Activated naive CD4-positive, alpha-beta T cell treated with anti-CD3 and anti-CD28 coated beads, Interleukin-2, amount 50 U/mL, for 24 hours (primary cell): ENCODE results near the gene KRTAP5-7.
"Not testable (repeated sequence)": the region's sequence is repeated elsewhere in the genome, so short reads cannot be mapped to it uniquely, and the experiment has no call there.

Experiments used
- H3K27ac Mint-ChIP-seq: one replicate; pipeline ENCODE4 v1.8.0; 2021; ENCODE audit warnings: mild to moderate bottlenecking, mixed read lengths
- H3K27me3 Mint-ChIP-seq: one replicate; pipeline ENCODE4 v1.8.0; 2021; ENCODE audit warnings: mixed read lengths
- H3K36me3 Mint-ChIP-seq: one replicate; pipeline ENCODE4 v1.8.0; 2021; ENCODE audit warnings: mixed read lengths
- H3K4me1 Mint-ChIP-seq: one replicate; pipeline ENCODE4 v1.8.0; 2021; ENCODE audit warnings: mixed read lengths
- H3K4me3 Mint-ChIP-seq: one replicate; pipeline ENCODE4 v1.8.0; 2021; ENCODE audit warnings: mild to moderate bottlenecking, mixed read lengths
- H3K9me3 Mint-ChIP-seq: one replicate; pipeline ENCODE4 v1.8.0; 2021; ENCODE audit warnings: mixed read lengths

Gene KRTAP5-7

DNA sequence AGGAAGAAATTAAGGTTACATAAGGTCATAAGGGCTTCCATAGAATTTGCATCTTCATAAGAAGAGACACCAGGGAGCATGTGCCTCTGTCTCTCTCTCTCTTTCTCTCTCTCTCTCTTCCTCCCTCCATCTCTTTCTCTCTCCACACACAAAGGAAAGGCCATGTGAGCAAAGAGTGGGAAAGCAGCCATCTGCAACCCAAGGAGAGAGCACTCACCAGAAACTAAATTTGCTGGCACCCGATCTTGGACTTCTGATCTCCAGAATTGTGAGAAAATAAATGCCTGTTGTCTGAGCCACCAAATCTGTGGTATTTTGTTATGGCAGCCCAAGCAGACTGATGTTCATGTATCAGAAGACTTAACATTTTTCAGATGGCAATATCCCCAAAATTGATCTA is 31.9 kb downstream of the KRTAP5-7 start:
- no peaks in the 10 kb centered on the region for H3K9me3 Mint-ChIP-seq
- H3K36me3 Mint-ChIP-seq, result no peaks in the 10 kb centered on the region
- peaks cover 24% of the 10 kb centered on the region for H3K27me3 Mint-ChIP-seq
- H3K4me1 Mint-ChIP-seq, result no peaks in the 10 kb centered on the region
- H3K4me3 Mint-ChIP-seq, result no peak overlapping the region
- H3K27ac Mint-ChIP-seq, result no peak overlapping the region

DNA sequence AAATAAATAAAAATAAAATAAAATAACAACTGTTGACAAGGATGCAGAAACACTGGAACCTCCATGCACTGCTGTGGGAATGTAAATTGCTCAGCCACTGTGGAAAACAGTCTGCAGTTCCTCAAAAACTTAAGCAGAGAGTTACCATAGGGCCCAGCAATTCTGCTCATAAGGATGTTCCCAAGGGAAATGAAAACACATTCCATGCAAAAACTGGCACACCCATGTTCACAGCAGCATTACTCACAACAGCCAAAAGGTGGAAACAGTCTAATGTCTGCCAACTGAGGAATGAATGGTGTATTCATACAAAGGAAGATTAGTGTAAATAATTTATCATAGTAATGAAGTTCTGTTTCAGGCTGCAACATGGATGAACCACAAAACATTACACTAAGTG is 35.1 kb downstream of the KRTAP5-7 start:
- no peaks in the 10 kb centered on the region for H3K9me3 Mint-ChIP-seq
- H3K27ac Mint-ChIP-seq, result no peak overlapping the region
- no peaks in the 10 kb centered on the region for H3K4me1 Mint-ChIP-seq
- peaks cover 36% of the 10 kb centered on the region for H3K27me3 Mint-ChIP-seq
- H3K4me3 Mint-ChIP-seq, result no peak overlapping the region
- no peaks in the 10 kb centered on the region for H3K36me3 Mint-ChIP-seq

DNA sequence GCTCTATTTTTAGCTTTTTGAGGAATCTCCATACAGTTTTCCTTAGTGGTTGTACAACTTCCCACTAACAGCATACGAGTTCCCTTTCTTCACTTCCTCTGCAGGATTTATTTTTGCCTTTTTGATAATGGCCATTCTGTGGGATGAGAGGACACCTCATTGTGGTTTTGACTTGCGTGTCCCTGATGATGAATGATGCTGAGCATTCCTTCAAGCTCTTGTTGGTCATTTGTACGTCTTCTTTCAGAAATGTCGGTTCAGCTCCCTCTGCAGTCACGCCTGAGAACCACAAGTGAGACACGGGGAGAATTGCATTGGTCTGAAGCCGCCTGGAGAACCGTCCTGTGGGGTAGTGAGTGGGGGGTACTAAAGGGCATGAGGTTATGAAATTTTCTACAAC is 36.3 kb downstream of the KRTAP5-7 start:
- Mint-ChIP-seq H3K9me3 (no peaks in the 10 kb centered on the region), H3K27ac (no peak overlapping the region), H3K4me1 (no peaks in the 10 kb centered on the region), H3K27me3 (peaks cover 35% of the 10 kb centered on the region), H3K4me3 (no peak overlapping the region), H3K36me3 (no peaks in the 10 kb centered on the region)

DNA sequence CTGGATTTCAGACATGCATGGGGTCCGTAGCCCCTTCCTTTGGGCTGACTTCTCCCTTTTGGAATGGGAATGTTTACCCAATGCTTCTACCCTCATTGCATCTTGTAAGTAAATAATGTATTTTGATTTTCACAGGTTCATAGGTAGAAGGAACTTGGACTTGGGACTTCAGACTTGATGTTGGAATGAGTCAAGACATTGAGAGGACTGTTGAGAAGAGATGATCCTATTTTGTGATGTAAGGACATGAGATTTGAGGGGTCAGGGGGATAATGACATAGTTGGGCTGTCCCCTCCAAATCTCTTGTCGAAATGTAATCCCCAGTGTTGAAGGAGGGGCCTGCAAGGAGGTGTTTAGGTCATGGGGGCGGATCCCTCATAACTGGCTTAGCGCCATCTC is 37.4 kb downstream of the KRTAP5-7 start:
- Mint-ChIP-seq H3K4me1 (no peaks in the 10 kb centered on the region), H3K4me3 (no peak overlapping the region), H3K9me3 (no peaks in the 10 kb centered on the region), H3K27me3 (peaks cover 35% of the 10 kb centered on the region), H3K36me3 (no peaks in the 10 kb centered on the region), H3K27ac (peak overlapping the region; percentile 2)

DNA sequence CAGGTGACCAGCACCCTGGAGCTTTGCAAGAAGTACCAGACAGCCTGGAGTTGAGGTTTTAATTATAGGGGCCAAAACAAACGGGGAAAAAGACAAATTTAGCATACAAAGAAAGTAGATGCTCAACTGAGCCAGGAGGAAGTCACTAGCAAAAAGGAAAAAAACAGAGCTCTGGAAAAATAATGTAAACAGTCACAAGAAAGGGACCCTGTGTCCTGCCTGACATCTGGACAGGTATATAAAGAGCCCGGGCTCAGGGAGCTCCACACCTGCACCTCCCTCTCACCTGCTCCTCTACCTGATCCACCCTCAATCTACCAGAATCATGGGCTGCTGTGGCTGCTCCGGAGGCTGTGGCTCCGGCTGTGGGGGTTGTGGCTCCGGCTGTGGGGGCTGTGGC is 38.2 kb downstream of the KRTAP5-7 start, which contains the start of gene KRTAP5-10:
Gene KRTAP5-10, plus strand, starts transcription at position 301 of the 400 bp plus-strand sequence. Its CDS starts 25 bp downstream, at position 326.
- H3K36me3 Mint-ChIP-seq, result no peaks in the 10 kb centered on the region
- H3K4me1 Mint-ChIP-seq, result no peaks in the 10 kb centered on the region
- H3K4me3 Mint-ChIP-seq, result no peak within 1 kb of the TSS
- H3K27me3 Mint-ChIP-seq, result peaks cover 33% of the 10 kb centered on the region
- H3K27ac Mint-ChIP-seq, result peak within 1 kb of the TSS; percentile 2
- H3K9me3 Mint-ChIP-seq, result no peaks in the 10 kb centered on the region

DNA sequence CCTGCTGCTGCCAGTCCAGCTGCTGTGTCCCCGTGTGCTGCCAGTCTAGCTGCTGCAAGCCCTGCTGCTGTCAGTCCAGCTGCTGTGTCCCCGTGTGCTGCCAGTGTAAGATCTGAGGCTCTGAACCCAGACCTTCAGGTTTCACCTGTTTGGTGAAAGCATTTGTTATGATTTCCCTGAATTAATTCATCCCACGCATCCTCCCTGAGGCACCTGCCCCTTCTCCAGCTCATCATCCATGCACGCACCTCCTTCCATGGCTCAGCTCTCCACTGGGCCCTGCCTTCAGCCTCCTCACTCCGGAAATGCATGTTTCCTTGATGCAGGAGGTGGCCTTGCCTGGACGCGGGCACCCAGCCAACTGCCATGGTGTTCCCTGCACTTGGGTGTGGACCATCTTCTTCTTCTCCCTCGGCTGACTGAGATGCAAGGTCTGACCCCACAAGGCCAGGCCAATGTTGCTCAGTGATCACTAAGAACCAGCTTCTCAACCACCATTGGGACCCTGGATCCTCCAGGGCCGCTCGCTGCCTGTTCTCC is 39.1 kb downstream of the KRTAP5-7 start:
- no peaks in the 10 kb centered on the region for H3K36me3 Mint-ChIP-seq
- H3K4me3 Mint-ChIP-seq, result no peak overlapping the region
- H3K9me3 Mint-ChIP-seq, result no peaks in the 10 kb centered on the region
- peaks cover 31% of the 10 kb centered on the region for H3K27me3 Mint-ChIP-seq
- H3K4me1 Mint-ChIP-seq, result no peaks in the 10 kb centered on the region
- H3K27ac Mint-ChIP-seq, result no peak overlapping the region

DNA sequence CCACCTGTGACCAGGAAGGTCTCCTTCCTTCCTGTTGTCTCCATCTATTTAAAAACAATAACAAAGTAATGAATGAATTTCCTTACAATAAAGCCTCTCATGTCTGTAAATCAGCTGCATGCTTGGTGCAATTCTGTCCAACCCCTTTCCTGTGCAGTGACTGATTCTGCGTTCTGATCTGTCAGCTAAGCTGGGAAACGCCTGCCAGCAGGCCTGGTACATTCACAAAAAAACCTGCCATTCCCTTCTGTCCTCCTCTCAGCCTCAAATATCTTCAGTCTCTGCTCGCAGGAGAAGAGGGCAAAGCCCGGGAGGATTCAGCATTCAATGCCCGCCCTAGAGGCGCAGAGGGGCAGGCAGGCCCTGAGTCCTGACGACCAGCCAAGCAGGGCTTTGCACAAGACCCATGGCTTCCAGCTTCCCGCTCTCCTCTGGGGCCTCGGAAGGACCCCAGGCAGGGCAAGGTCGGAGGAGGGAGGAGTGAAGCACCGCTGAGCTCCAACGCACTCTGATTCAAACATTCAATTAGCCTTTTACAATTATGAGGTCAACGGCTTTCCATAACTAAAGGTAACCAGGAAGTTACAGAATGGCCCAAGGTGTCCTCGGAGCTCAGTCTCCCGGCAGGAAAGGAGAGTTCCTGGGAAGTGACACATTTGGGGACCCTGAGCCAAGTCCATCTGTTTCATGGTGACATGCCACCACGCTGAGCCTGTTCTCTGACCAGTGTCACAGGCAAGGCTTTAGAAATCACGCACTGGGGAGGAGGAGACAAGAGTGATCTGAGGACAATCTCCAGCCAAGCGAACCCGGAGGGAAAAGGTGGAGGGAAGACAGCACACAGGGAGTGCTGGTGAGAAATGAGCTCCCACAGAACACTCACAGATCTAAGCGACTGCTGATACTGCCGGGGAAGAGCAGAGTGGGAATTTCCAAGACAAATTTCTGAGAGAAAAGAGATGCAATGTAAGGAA is 39.8 kb downstream of the KRTAP5-7 start:
- H3K27me3 Mint-ChIP-seq, result peaks cover 25% of the 10 kb centered on the region
- H3K9me3 Mint-ChIP-seq, H3K4me1 Mint-ChIP-seq, H3K27ac Mint-ChIP-seq, H3K36me3 Mint-ChIP-seq, H3K4me3 Mint-ChIP-seq: not testable (repeated sequence)

DNA sequence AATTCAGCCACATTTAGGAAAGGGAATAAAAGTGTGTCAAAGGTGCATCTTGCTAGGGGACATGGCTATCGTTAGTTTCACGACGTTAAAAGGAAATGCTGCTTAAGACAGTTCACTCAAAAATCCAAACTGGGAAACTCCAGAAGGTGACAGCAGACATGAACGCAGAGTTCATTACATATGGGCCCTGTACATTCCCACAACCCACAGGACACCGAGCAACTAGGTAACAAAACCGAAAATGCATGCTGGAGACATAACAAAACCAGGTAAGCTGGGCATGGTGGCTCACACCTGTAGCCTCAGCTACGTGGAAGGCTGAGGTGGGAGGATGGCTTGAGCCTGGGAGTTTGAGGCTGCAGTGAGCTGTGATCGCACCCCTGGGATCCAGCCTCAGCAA is 40.6 kb downstream of the KRTAP5-7 start:
- H3K27ac Mint-ChIP-seq, H3K36me3 Mint-ChIP-seq, H3K9me3 Mint-ChIP-seq, H3K4me3 Mint-ChIP-seq, H3K4me1 Mint-ChIP-seq: not testable (repeated sequence)
- peaks cover 26% of the 10 kb centered on the region for H3K27me3 Mint-ChIP-seq

DNA sequence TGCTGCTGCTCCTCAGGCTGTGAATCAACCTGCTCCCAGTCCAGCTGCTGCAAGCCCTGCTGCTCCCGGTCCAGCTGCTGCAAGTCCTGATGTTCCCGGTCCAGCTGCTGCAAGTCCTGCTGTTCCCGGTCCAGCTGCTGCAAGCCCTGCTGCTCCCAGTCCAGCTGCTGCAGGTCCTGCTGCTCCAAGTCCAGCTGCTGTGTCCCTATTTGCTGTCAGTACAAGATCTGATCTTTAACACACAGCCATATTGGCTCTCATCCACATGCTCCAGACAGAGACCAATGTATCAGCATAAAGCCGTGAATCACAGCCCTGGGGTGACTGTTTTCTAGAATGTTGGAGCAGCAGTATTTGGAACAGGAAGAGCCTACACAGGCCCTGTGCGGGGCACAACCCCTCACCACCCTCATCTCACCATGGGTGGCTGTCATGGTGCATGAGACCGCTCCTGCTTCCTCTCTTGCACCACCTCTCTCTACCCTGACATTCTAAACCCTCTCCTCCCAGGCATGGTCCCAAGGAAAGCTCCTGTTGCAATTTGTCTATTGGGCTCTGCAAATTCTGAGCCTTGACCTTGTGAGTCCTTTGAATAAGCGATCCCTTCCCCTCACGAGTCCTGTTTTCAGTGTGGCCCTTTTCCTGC is 41.8 kb downstream of the KRTAP5-7 start:
- Mint-ChIP-seq H3K27me3 (peaks cover 18% of the 10 kb centered on the region), H3K27ac (no peak overlapping the region), H3K36me3 (no peaks in the 10 kb centered on the region), H3K9me3 (no peaks in the 10 kb centered on the region), H3K4me3 (no peak overlapping the region), H3K4me1 (no peaks in the 10 kb centered on the region)

DNA sequence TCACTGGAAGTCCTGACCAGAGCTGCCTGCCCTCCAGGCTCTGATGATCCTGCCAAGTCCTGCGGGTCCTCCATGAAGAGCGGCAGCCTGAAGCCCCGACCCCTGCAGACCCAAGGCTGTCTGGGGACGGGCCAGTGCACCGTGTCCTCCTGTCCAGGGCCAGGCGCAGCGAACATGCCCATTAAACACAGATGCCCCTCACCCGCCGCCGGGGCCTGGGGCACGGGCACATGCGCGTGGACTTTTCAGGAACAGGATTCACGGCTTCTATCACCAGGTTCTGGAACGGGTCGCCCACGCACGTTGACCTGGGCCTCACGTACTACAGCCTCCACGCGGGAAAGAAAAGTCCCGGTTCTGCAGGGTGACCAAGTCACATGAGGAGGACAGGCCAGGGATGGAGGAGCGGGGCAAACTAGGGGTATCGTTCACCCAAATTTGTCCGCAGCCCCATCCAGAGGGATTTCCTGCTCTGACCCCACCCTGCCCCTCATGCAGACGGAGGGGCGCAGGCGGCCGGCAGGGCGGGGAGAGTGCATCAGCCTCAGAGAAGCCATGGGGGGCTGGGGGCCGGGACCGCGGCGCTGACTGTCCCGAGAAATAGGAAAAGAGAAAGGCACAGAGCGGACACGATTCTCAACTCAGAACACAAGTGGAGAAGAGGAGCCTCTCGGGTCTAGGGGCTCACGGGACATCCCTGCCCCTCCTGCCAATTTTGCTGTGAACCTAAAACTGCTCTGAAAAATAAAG is 44.2 kb downstream of the KRTAP5-7 start:
- not testable (repeated sequence) for H3K9me3 Mint-ChIP-seq, H3K4me1 Mint-ChIP-seq, H3K27me3 Mint-ChIP-seq, H3K36me3 Mint-ChIP-seq, H3K27ac Mint-ChIP-seq, H3K4me3 Mint-ChIP-seq

DNA sequence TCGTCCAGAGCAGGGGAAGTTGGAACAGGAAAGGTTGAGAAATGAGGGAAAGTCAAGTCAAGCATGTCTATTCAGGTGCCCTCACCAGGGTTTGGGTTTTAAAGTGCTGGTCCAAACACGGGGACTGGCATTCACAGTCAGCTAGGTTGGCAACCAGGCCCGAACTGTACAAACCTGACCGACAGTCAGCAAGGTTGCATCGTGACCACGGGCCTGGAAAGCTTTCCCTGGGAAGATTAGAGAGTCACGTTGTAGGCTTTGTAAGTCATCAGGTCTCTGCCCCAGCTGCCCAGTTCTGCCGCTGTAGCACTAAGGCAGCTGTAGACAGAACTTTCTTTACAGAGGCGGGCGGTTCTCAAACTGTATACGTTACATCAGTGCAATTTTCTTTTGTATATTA is 45.7 kb downstream of the KRTAP5-7 start:
- H3K4me3 Mint-ChIP-seq, result no peak overlapping the region
- no peak overlapping the region for H3K27ac Mint-ChIP-seq
- H3K36me3 Mint-ChIP-seq, result no peaks in the 10 kb centered on the region
- peaks cover 4% of the 10 kb centered on the region for H3K27me3 Mint-ChIP-seq
- H3K4me1 Mint-ChIP-seq, result no peaks in the 10 kb centered on the region
- H3K9me3 Mint-ChIP-seq, result no peaks in the 10 kb centered on the region

DNA sequence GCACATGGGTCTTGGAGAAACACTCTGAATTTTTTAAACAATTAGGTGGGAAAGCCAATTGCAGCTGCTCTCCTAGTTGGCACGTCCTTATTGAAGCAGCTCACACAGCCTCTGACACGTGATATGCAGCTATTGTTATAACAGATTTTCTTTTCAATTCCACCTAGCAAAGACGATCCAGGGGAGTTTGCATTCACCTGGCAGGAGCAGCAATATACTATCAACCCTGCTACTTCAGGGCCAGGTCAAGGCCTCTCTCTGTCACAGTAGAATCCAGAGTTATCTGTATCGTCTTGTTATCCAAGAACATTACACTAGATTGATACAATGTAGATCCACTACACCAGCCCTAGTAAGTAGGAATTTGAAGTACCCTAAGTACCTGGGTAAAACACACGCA is 47.4 kb downstream of the KRTAP5-7 start:
- H3K36me3 Mint-ChIP-seq, result no peaks in the 10 kb centered on the region
- no peak overlapping the region for H3K27ac Mint-ChIP-seq
- peaks cover 5% of the 10 kb centered on the region for H3K27me3 Mint-ChIP-seq
- no peaks in the 10 kb centered on the region for H3K9me3 Mint-ChIP-seq
- H3K4me1 Mint-ChIP-seq, result no peaks in the 10 kb centered on the region
- no peak overlapping the region for H3K4me3 Mint-ChIP-seq

DNA sequence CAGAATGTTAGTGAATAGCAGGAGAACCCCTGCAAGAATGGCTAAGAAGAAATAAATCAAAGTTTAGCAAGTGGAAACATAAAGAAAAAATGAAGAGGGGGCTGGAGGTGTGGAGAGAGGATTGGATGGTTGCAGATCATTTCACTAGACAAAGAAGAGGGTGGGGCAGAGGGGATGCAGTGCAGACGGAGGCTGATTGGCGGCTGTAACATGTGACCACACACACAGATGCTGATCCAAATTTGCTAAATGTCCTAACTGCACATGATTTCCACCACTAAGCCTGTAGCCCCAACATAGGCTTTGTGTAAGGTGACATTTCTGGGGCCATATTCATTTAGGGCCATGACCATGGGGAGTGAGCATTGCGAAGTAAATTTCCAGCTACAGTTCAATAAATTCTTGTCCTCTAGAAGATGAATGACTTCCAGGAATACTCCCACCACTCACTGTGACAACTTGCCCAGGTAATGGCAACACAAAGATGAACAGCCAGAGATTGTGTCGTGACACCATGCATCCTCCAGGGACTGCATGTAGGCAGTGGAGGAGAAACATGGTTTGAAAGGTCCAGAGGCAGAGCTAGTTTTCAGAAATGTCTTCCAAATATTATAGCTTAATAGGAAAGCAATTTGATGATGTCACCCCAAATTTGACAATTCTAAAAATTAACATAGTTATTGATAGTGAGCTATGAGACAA is 48.8 kb downstream of the KRTAP5-7 start:
- peaks cover 3% of the 10 kb centered on the region for H3K4me1 Mint-ChIP-seq
- H3K27me3 Mint-ChIP-seq, result peaks cover 3% of the 10 kb centered on the region
- no peak overlapping the region for H3K27ac Mint-ChIP-seq
- H3K36me3 Mint-ChIP-seq, result no peaks in the 10 kb centered on the region
- H3K4me3 Mint-ChIP-seq, result no peak overlapping the region
- H3K9me3 Mint-ChIP-seq, result no peaks in the 10 kb centered on the region

DNA sequence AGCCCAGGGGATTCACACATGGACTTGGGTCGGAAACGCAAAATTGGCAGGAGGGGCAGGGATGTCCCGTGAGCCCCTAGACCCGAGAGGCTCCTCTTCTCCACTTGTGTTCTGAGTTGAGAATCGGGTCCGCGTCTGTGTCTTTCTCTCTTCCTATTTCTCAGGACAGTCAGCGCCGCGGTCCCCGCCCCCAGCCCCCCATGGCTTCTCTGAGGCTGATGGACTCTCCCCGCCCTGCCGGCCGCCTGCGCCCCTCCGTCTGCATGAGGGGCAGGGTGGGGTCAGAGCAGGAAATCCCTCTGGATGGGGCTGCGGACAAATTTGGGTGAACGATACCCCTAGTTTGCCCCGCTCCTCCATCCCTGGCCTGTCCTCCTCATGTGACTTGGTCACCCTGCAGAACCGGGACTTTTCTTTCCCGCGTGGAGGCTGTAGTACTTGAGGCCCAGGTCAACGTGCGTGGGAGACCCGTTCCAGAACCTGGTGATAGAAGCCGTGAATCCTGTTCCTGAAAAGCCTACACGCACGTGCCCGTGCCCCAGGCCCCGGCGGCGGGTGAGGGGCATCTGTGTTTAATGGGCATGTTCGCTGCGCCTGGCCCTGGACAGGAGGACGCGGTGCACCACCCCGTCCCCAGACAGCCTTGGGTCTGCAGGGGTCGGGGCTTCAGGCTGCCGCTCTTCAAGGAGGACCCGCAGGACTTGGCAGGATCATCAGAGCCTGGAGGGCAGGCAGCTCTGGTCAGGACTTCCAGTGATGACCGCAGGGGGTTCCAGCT is 49.8 kb downstream of the KRTAP5-7 start:
- H3K9me3 Mint-ChIP-seq, H3K4me3 Mint-ChIP-seq, H3K27ac Mint-ChIP-seq, H3K4me1 Mint-ChIP-seq, H3K27me3 Mint-ChIP-seq, H3K36me3 Mint-ChIP-seq: not testable (repeated sequence)
